Esophagus muscularis mucosa (tissue), 4 donors: ENCODE measurements around the gene CDH16.

Experiments
- EP300 ChIP-seq: sonication (generic); formaldehyde crosslinking; IDR thresholded peaks from one replicate; pipeline ENCODE4 v1.6.1; 2017; ENCODE audit warnings: antibody characterized with exemption
- POLR2A ChIP-seq: fragments of 450-650 bp; IDR thresholded peaks from one replicate; pipeline ENCODE4 v1.6.1; 2017; ENCODE audit warnings: antibody characterized with exemption, moderate library complexity, mild to moderate bottlenecking, low read depth
- POLR2AphosphoS5 ChIP-seq, 2 donors: sonication (generic); formaldehyde crosslinking; IDR thresholded peaks; one replicate each; pipeline ENCODE4 v1.6.1; 2017; ENCODE audit warnings: antibody characterized with exemption in 2 of 2
- TF ChIP-seq, protein P1 (sequence below), 3 experiments: fragments of 200-600 bp in 2 of 3; fragments of 450-650 bp in 1 of 3; sonication (generic) in 2 of 3; IDR thresholded peaks; one replicate each; pipeline ENCODE4 v1.5.1; 2017 to 2019; ENCODE audit warnings: antibody characterized with exemption in 3 of 3, mild to moderate bottlenecking in 2 of 3, moderate library complexity in 1 of 3

GRCh38 chr16:66869424-66869823 is 49.3 kb downstream of the CDH16 start:
- TF ChIP-seq, protein P1, sequence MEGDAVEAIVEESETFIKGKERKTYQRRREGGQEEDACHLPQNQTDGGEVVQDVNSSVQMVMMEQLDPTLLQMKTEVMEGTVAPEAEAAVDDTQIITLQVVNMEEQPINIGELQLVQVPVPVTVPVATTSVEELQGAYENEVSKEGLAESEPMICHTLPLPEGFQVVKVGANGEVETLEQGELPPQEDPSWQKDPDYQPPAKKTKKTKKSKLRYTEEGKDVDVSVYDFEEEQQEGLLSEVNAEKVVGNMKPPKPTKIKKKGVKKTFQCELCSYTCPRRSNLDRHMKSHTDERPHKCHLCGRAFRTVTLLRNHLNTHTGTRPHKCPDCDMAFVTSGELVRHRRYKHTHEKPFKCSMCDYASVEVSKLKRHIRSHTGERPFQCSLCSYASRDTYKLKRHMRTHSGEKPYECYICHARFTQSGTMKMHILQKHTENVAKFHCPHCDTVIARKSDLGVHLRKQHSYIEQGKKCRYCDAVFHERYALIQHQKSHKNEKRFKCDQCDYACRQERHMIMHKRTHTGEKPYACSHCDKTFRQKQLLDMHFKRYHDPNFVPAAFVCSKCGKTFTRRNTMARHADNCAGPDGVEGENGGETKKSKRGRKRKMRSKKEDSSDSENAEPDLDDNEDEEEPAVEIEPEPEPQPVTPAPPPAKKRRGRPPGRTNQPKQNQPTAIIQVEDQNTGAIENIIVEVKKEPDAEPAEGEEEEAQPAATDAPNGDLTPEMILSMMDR (IDR thresholded peaks at IDR 0.05) = no peak
- TF ChIP-seq POLR2A (no peak), EP300 (no peak), POLR2AphosphoS5 (IDR thresholded peaks at IDR 0.05) (no peak)
